ENCODE data around the gene FUCA2. TPM values are rescaled to one million over a fixed set of nuclear protein-coding genes. Genes with fewer than 3 reads are reported as not detected.

Gene FUCA2
- total and polyA plus RNA-seq, 2 donors from 2014 or later: 68.6 to 73.4 TPM

DNA sequence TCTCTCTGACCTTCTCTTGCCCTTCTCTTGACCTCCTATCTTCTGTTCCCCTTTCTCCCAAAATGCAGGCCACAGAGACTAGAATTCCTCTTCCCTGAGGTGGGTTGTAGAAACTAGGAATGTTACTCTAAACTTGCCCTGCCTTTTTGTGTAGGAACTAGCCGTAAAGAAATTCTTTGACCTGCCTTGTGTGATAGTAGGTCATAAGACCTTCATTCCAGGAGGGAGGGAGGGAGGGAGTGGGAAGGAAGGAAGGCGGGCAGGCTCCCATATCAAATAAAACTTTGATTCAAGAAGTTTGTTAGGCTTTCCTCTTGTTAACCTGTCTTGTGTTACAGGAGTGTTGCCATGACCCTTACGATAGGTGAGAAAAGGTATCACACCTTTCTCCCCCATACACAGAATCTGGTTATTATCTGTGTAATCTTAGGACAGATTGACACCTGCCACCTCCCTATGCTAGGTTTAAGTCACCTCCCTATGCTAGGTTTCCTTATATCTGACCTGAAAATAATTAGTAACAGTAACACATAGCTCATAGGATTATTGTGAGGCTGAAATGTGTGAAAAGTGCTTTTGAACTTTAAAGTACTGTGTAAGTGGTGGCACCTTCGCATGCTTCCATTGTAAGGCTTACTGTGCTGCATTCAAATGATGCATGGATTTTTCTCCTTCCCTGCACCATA is 32.6 kb upstream of the FUCA2 start:
- FAIRE-seq: no peak
- Histone ChIP-seq H3K27me3 (ENCODE audit: control insufficient read depth, insufficient read depth, low read length) (no peaks in the 10 kb centered on the region), H3K4me1 (ENCODE audit: control insufficient read depth in 2 of 3, insufficient read depth in 2 of 3, low read depth in 1 of 3, low read length in 3 of 3) (no peaks in the 10 kb centered on the region), H3K4me3 (ENCODE audit: low read length in 3 of 3) (no peak overlapping the region), H3K9me3 (ENCODE audit: control insufficient read depth in 2 of 3, insufficient read depth in 1 of 3, low read length in 3 of 3) (no peaks in the 10 kb centered on the region), H3K36me3 (ENCODE audit: control insufficient read depth in 2 of 3, insufficient read depth in 3 of 3, low read length in 3 of 3) (no peaks in the 10 kb centered on the region), H3K9ac (ENCODE audit: low read length in 3 of 3) (no peak overlapping the region), H3K27ac (ENCODE audit: low read depth in 2 of 2, low read length in 2 of 2) (no peak overlapping the region)
- intact Hi-C loops (cut with DNase I): no loop called here
- DNase-seq: no peak
- TF ChIP-seq, protein P1, sequence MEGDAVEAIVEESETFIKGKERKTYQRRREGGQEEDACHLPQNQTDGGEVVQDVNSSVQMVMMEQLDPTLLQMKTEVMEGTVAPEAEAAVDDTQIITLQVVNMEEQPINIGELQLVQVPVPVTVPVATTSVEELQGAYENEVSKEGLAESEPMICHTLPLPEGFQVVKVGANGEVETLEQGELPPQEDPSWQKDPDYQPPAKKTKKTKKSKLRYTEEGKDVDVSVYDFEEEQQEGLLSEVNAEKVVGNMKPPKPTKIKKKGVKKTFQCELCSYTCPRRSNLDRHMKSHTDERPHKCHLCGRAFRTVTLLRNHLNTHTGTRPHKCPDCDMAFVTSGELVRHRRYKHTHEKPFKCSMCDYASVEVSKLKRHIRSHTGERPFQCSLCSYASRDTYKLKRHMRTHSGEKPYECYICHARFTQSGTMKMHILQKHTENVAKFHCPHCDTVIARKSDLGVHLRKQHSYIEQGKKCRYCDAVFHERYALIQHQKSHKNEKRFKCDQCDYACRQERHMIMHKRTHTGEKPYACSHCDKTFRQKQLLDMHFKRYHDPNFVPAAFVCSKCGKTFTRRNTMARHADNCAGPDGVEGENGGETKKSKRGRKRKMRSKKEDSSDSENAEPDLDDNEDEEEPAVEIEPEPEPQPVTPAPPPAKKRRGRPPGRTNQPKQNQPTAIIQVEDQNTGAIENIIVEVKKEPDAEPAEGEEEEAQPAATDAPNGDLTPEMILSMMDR (IDR thresholded peaks at IDR 0.05; ENCODE audit: borderline replicate concordance, extremely low read depth, insufficient read depth): no peak

DNA sequence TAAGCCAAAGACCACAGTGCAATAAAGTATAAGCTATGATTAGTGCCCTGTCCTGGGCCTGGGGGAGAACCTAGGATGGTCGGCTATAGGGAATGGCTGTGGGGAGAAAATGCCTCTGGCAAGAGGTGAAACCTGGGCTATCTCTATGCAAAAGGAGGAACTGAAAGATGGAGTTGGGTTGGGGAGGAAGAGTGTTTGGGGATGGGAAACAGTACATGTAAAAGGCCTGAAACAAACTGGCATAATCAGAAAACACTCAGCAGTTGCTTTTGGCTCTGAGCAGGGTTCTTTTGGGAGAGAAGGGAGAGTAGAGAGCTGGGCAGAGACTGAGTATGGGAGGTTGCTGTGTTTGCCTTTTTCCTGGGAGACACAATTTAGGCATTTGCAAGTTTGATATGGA is 31.9 kb upstream of the FUCA2 start:
- H3K4me1 ChIP-seq (ENCODE audit: control insufficient read depth in 2 of 3, insufficient read depth in 2 of 3, low read depth in 1 of 3, low read length in 3 of 3): no peaks in the 10 kb centered on the region
- no peak overlapping the region for H3K4me3 ChIP-seq (ENCODE audit: low read length in 3 of 3)
- TF ChIP-seq, protein P1 (IDR thresholded peaks at IDR 0.05; ENCODE audit: borderline replicate concordance, extremely low read depth, insufficient read depth): no peak
- H3K9ac ChIP-seq (ENCODE audit: low read length in 3 of 3): no peak overlapping the region
- DNase-seq (no peak), FAIRE-seq (no peak)
- H3K36me3 ChIP-seq (ENCODE audit: control insufficient read depth in 2 of 3, insufficient read depth in 3 of 3, low read length in 3 of 3): no peaks in the 10 kb centered on the region
- intact Hi-C loops (cut with DNase I): no loop called here
- no peaks in the 10 kb centered on the region for H3K9me3 ChIP-seq (ENCODE audit: control insufficient read depth in 2 of 3, insufficient read depth in 1 of 3, low read length in 3 of 3)
- H3K27ac ChIP-seq (ENCODE audit: low read depth in 2 of 2, low read length in 2 of 2): no peak overlapping the region
- H3K27me3 ChIP-seq (ENCODE audit: control insufficient read depth, insufficient read depth, low read length): no peaks in the 10 kb centered on the region

DNA sequence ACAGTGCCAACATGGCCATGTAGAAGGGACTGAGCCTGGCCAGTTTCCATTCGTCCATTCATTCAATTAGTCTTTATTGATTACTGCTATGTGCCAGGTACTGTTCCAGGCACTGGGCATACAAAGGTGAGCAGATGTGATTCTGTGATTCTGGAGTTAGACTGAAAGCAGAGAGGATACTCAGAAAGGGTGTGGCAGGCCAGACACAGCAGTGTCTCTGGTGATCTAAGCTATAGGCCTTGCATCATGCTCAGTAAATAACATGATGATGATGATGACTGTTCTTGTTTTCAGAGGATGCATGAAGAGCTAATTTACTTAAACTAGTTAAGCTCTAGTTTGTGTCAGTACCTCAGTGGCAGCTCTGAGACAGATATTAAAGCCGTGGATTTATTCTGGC is 31.4 kb upstream of the FUCA2 start:
- H3K27me3 ChIP-seq (ENCODE audit: control insufficient read depth, insufficient read depth, low read length): no peaks in the 10 kb centered on the region
- no peaks in the 10 kb centered on the region for H3K4me1 ChIP-seq (ENCODE audit: control insufficient read depth in 2 of 3, insufficient read depth in 2 of 3, low read depth in 1 of 3, low read length in 3 of 3)
- no peak for FAIRE-seq
- TF ChIP-seq, protein P1 (IDR thresholded peaks at IDR 0.05; ENCODE audit: borderline replicate concordance, extremely low read depth, insufficient read depth): no peak
- no peaks in the 10 kb centered on the region for H3K9me3 ChIP-seq (ENCODE audit: control insufficient read depth in 2 of 3, insufficient read depth in 1 of 3, low read length in 3 of 3)
- no peak for DNase-seq
- H3K27ac ChIP-seq (ENCODE audit: low read depth in 2 of 2, low read length in 2 of 2): no peak overlapping the region
- intact Hi-C loops (cut with DNase I): no loop called here
- H3K4me3 ChIP-seq (ENCODE audit: low read length in 3 of 3): no peak overlapping the region
- no peak overlapping the region for H3K9ac ChIP-seq (ENCODE audit: low read length in 3 of 3)
- H3K36me3 ChIP-seq (ENCODE audit: control insufficient read depth in 2 of 3, insufficient read depth in 3 of 3, low read length in 3 of 3): no peaks in the 10 kb centered on the region

DNA sequence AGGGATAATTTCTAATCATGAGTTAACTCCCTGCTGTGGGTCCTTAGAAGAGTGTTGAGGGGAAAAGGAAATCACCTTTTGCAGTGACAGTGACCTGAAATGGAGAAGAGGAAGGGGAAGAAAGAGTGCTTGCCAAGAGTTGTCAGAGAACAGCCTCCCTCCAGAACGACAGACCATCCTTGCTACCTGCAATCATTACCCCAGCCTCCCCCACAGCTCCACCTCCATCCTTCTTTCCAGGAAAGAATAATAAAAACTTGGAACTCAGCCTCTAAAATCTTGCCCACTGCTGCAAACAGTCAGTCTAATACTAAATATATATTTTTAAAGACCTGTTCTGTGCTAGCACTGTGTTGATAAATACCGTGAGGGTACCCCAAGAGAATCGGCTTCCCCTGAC is 28.7 kb upstream of the FUCA2 start:
- intact Hi-C loops (cut with DNase I): no loop called here
- DNase-seq: no peak
- H3K27ac ChIP-seq (ENCODE audit: low read depth in 2 of 2, low read length in 2 of 2): no peak overlapping the region
- no peak for FAIRE-seq
- H3K4me3 ChIP-seq (ENCODE audit: low read length in 3 of 3): no peak overlapping the region
- H3K36me3 ChIP-seq (ENCODE audit: control insufficient read depth in 2 of 3, insufficient read depth in 3 of 3, low read length in 3 of 3): no peaks in the 10 kb centered on the region
- no peaks in the 10 kb centered on the region for H3K9me3 ChIP-seq (ENCODE audit: control insufficient read depth in 2 of 3, insufficient read depth in 1 of 3, low read length in 3 of 3)
- H3K9ac ChIP-seq (ENCODE audit: low read length in 3 of 3): no peak overlapping the region
- TF ChIP-seq, protein P1 (IDR thresholded peaks at IDR 0.05; ENCODE audit: borderline replicate concordance, extremely low read depth, insufficient read depth): no peak
- H3K4me1 ChIP-seq (ENCODE audit: control insufficient read depth in 2 of 3, insufficient read depth in 2 of 3, low read depth in 1 of 3, low read length in 3 of 3): no peaks in the 10 kb centered on the region
- H3K27me3 ChIP-seq (ENCODE audit: control insufficient read depth, insufficient read depth, low read length): no peaks in the 10 kb centered on the region
